ENCODE results near the gene AGR3.

GRCh38 chr7:16811551-16811950, 70.2 kb downstream of the AGR3 start:
- TF ChIP-seq, protein P1, sequence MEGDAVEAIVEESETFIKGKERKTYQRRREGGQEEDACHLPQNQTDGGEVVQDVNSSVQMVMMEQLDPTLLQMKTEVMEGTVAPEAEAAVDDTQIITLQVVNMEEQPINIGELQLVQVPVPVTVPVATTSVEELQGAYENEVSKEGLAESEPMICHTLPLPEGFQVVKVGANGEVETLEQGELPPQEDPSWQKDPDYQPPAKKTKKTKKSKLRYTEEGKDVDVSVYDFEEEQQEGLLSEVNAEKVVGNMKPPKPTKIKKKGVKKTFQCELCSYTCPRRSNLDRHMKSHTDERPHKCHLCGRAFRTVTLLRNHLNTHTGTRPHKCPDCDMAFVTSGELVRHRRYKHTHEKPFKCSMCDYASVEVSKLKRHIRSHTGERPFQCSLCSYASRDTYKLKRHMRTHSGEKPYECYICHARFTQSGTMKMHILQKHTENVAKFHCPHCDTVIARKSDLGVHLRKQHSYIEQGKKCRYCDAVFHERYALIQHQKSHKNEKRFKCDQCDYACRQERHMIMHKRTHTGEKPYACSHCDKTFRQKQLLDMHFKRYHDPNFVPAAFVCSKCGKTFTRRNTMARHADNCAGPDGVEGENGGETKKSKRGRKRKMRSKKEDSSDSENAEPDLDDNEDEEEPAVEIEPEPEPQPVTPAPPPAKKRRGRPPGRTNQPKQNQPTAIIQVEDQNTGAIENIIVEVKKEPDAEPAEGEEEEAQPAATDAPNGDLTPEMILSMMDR (IDR thresholded peaks at IDR 0.05; ENCODE audit: low read depth, low read length): no peak
- TF ChIP-seq MAX (IDR thresholded peaks at IDR 0.05; ENCODE audit: low read depth, low read length) (no peak), POLR2A (IDR thresholded peaks at IDR 0.05; ENCODE audit: extremely low read depth, insufficient read length) (no peak)
